Liver (tissue), 9 donors: ENCODE data around the gene HLA-DOB. TPM values are rescaled to one million over a fixed set of nuclear protein-coding genes. Genes with fewer than 3 reads are reported as not detected.

Experiments used
- DNase-seq: peaks from one replicate; pipeline ENCODE4 v3.0.0-alpha.2; 2017; ENCODE audit warnings: low spot score
- H3K27ac ChIP-seq, 2 donors: one replicate each; pipeline ENCODE4 v1.7.0; 2013; ENCODE audit warnings: inconsistent platforms in 2 of 2, low read length in 2 of 2, control low read depth in 1 of 2, low read depth in 1 of 2, mild to moderate bottlenecking in 1 of 2
- H3K27me3 ChIP-seq, 4 donors: one replicate each; pipeline versions ENCODE4 v1.6.1 to v1.7.0; 2013; ENCODE audit warnings: low read length in 3 of 4, inconsistent platforms in 1 of 4, mild to moderate bottlenecking in 1 of 4, moderate library complexity in 1 of 4; ENCODE audit not compliant: control insufficient read depth in 4 of 4, insufficient read depth in 4 of 4
- H3K36me3 ChIP-seq, 4 donors: one replicate each; pipeline versions ENCODE4 v1.6.1 to v1.7.0; 2013; ENCODE audit warnings: low read length in 3 of 4, mild to moderate bottlenecking in 3 of 4, low read depth in 1 of 4, moderate library complexity in 1 of 4; ENCODE audit not compliant: control insufficient read depth in 4 of 4, insufficient read depth in 3 of 4
- H3K4me1 ChIP-seq, 4 donors: one replicate each; pipeline versions ENCODE4 v1.6.1 to v1.7.0; 2013; ENCODE audit warnings: low read length in 3 of 4, mild to moderate bottlenecking in 3 of 4, moderate library complexity in 1 of 4; ENCODE audit not compliant: control insufficient read depth in 4 of 4, insufficient read depth in 4 of 4
- H3K4me3 ChIP-seq, 3 donors: one replicate each; pipeline versions ENCODE4 v1.6.1 to v1.7.0; 2013; ENCODE audit warnings: low read length in 3 of 3, control low read depth in 1 of 3, low read depth in 1 of 3, mild to moderate bottlenecking in 1 of 3
- H3K9ac ChIP-seq, 2 donors: one replicate each; pipeline ENCODE4 v1.7.0; 2013; ENCODE audit warnings: low read length in 2 of 2, mild to moderate bottlenecking in 2 of 2, moderate library complexity in 2 of 2, control low read depth in 1 of 2, low read depth in 1 of 2
- H3K9me3 ChIP-seq, 4 donors: one replicate each; pipeline versions ENCODE4 v1.6.1 to v1.7.0; 2013; ENCODE audit warnings: low read length in 3 of 4; ENCODE audit not compliant: control insufficient read depth in 4 of 4
- ATF3 ChIP-seq: IDR thresholded peaks from 2 replicates; pipeline ENCODE4 v1.6.1; 2016; ENCODE audit warnings: antibody characterized with exemption
- CTCF ChIP-seq: fragments of 150-350 bp; IDR thresholded peaks from 2 replicates; pipeline ENCODE4 v1.5.1; 2017; ENCODE audit warnings: improper control_type of control experiment, low read depth, low read length; ENCODE audit not compliant: missing input control
- EGR1 ChIP-seq, 2 donors: IDR thresholded peaks; 2 replicates each; pipeline ENCODE4 v1.6.1; 2016 to 2018; ENCODE audit warnings: antibody characterized with exemption in 2 of 2, low read depth in 2 of 2
- FOXA1 ChIP-seq: IDR thresholded peaks from 2 replicates; pipeline ENCODE4 v1.6.1; 2016; ENCODE audit warnings: antibody characterized with exemption
- FOXA2 ChIP-seq: IDR thresholded peaks from 2 replicates; pipeline ENCODE4 v1.6.1; 2016; ENCODE audit warnings: antibody characterized with exemption
- GABPA ChIP-seq, 2 donors: IDR thresholded peaks in 1 of 2; conservative IDR thresholded peaks in 1 of 2; 2 replicates each; pipeline ENCODE4 v1.6.1; 2016; ENCODE audit warnings: antibody characterized with exemption in 2 of 2, mild to moderate bottlenecking in 1 of 2, moderate library complexity in 1 of 2
- HNF4A ChIP-seq, 2 donors: conservative IDR thresholded peaks; 2 replicates each; pipeline ENCODE4 v1.6.1; 2016; ENCODE audit warnings: antibody characterized with exemption in 2 of 2, mild to moderate bottlenecking in 2 of 2
- HNF4G ChIP-seq: IDR thresholded peaks from 2 replicates; pipeline ENCODE4 v1.6.1; 2016; ENCODE audit warnings: antibody characterized with exemption
- JUND ChIP-seq, 2 donors: IDR thresholded peaks; 2 replicates each; pipeline ENCODE4 v1.6.1; 2016; ENCODE audit warnings: antibody characterized with exemption in 2 of 2
- MAX ChIP-seq: IDR thresholded peaks from 2 replicates; pipeline ENCODE4 v1.6.1; 2016; ENCODE audit warnings: antibody characterized with exemption
- NR2F2 ChIP-seq: IDR thresholded peaks from 2 replicates; pipeline ENCODE4 v1.6.1; 2016; ENCODE audit warnings: antibody characterized with exemption
- RAD21 ChIP-seq, 2 donors: IDR thresholded peaks; 2 replicates each; pipeline ENCODE4 v1.6.1; 2016; ENCODE audit warnings: antibody characterized with exemption in 2 of 2, mild to moderate bottlenecking in 2 of 2
- REST ChIP-seq: IDR thresholded peaks from 2 replicates; pipeline ENCODE4 v1.6.1; 2016; ENCODE audit warnings: antibody characterized with exemption, mild to moderate bottlenecking
- RXRA ChIP-seq, 2 donors: IDR thresholded peaks; 2 replicates each; pipeline ENCODE4 v1.6.1; 2017 to 2018; ENCODE audit warnings: antibody characterized with exemption in 2 of 2, mild to moderate bottlenecking in 1 of 2
- SP1 ChIP-seq: IDR thresholded peaks from 2 replicates; pipeline ENCODE4 v1.6.1; 2018; ENCODE audit warnings: antibody characterized with exemption, mild to moderate bottlenecking
- TAF1 ChIP-seq: conservative IDR thresholded peaks from 2 replicates; pipeline ENCODE4 v1.6.1; 2016; ENCODE audit warnings: antibody characterized with exemption, mild to moderate bottlenecking
- YY1 ChIP-seq: IDR thresholded peaks from 2 replicates; pipeline ENCODE4 v1.6.1; 2016; ENCODE audit warnings: antibody characterized with exemption, mild to moderate bottlenecking
- ZBTB33 ChIP-seq: IDR thresholded peaks from 2 replicates; pipeline ENCODE4 v1.6.1; 2016; ENCODE audit warnings: antibody characterized with exemption
- WGBS: extraction: QIAGEN DNeasy Blood & Tissue Kit; methylation state at CpG from one replicate; pipeline ENCODE4 v1.1.7; 2013; 5-methylcytosine and 5-hydroxymethylcytosine counted together
- polyA plus RNA-seq, 2 donors: library from polyadenylated mRNA; stranded (reverse) in 1 of 2; unstranded in 1 of 2; fragments of 200-250 nt in 1 of 2; fragments of >200 nt in 1 of 2; fragmentation: Nextera tagmentation in 1 of 2; extraction: Ambion mirVana in 1 of 2; gene quantifications; one replicate each; pipeline versions ENCODE4 v1.2.1 to v1.2.3, GENCODE V29; 2013 to 2015
- total RNA-seq, 2 donors: library from RNA; depleted of rRNA; stranded (reverse); fragments of >200 nt; gene quantifications; one replicate each; pipeline ENCODE4 v1.2.3, GENCODE V29; 2014
- donor health status: healthy.
- donor health status: healthy.
- donor health status: healthy.
- donor health status: healthy.
- donor health status: healthy.

HLA-DOB gene
- total and polyA plus RNA-seq, 4 donors = 0.16 to 0.67 (median 0.25) TPM; not detected in 1

- no peaks in the 10 kb centered on the region for H3K27me3 ChIP-seq
- H3K9me3 ChIP-seq = no peaks in the 10 kb centered on the region
- TF ChIP-seq RAD21 (IDR thresholded peaks at IDR 0.05) (no peak), ATF3 (no peak), NR2F2 (no peak), MAX (no peak), FOXA2 (no peak), EGR1 (IDR thresholded peaks at IDR 0.05; ENCODE audit: low read depth in 2 of 2) (no peak), HNF4G (no peak), RXRA (IDR thresholded peaks at IDR 0.05) (no peak), SP1 (no peak), FOXA1 (no peak), ZBTB33 (no peak), TAF1 (no peak), CTCF (no peak), HNF4A (conservative IDR thresholded peaks at IDR 0.05) (no peak), JUND (IDR thresholded peaks at IDR 0.05) (no peak), GABPA (IDR thresholded peaks at IDR 0.05 in 1 of 2, conservative IDR thresholded peaks at IDR 0.05 in 1 of 2) (no peak), YY1 (no peak), REST (no peak)
Observed at GRCh38 chr6:32858194-32858593, 41.4 kb upstream of the HLA-DOB start.

More at GRCh38 chr6:32858194-32858593, 41.4 kb upstream of the HLA-DOB start:
- H3K36me3 ChIP-seq = peaks cover 2 to 24% (median 21%) of the 10 kb centered on the region in 4 donors
- H3K27ac ChIP-seq = no peak overlapping the region
- WGBS = 91% methylated on average over 5 of the region's 5 CpGs
- no peak for DNase-seq
- H3K4me1 ChIP-seq = peaks cover 4 to 7% (median 6%) of the 10 kb centered on the region in 4 donors
- no peak overlapping the region for H3K9ac ChIP-seq
- H3K4me3 ChIP-seq = no peak overlapping the region
